Suprapubic skin (tissue), 4 donors: ENCODE measurements around the gene SCRN2.

ENCODE experiments used
- CTCF ChIP-seq, 2 donors: fragments of 200-600 bp in 1 of 2; fragments of 450-650 bp in 1 of 2; sonication (generic) in 1 of 2; IDR thresholded peaks; one replicate each; pipeline ENCODE4 v1.5.1; 2016 to 2019; ENCODE audit warnings: antibody characterized with exemption in 2 of 2, mild to moderate bottlenecking in 1 of 2, moderate library complexity in 1 of 2
- EP300 ChIP-seq: sonication (generic); formaldehyde crosslinking; IDR thresholded peaks from one replicate; pipeline ENCODE4 v1.6.1; 2017; ENCODE audit warnings: antibody characterized with exemption
- POLR2A ChIP-seq, 2 donors: fragments of 450-650 bp; IDR thresholded peaks; one replicate each; pipeline ENCODE4 v1.6.1; 2017; ENCODE audit warnings: antibody characterized with exemption in 2 of 2, mild to moderate bottlenecking in 2 of 2, moderate library complexity in 2 of 2
- POLR2AphosphoS5 ChIP-seq, 3 donors: sonication (generic); formaldehyde crosslinking; IDR thresholded peaks; one replicate each; pipeline ENCODE4 v1.6.1; 2017; ENCODE audit warnings: antibody characterized with exemption in 3 of 3

GRCh38 chr17:47819475-47819874 is 21.6 kb downstream of the SCRN2 start:
- TF ChIP-seq POLR2AphosphoS5 (IDR thresholded peaks at IDR 0.05): no peak
- TF ChIP-seq CTCF (IDR thresholded peaks at IDR 0.05): no peak
- no peak for TF ChIP-seq EP300
- no peak for TF ChIP-seq POLR2A (IDR thresholded peaks at IDR 0.05)
